ENCODE results near the gene CORO7.

CORO7 gene

GRCh38 chr16:4409081-4409932 is 7.1 kb downstream of the CORO7 start:
- no peak for TF ChIP-seq POLR2AphosphoS5 (IDR thresholded peaks at IDR 0.05; ENCODE audit: low read depth, low read length)
- no peak for TF ChIP-seq REST (IDR thresholded peaks at IDR 0.05; ENCODE audit: insufficient read depth in 1 of 2, low read depth in 2 of 2, low read length in 2 of 2)
- no peak for TF ChIP-seq FOXP2 (optimal IDR thresholded peaks at IDR 0.05; ENCODE audit: borderline replicate concordance, extremely low read depth, extremely low read length, insufficient read depth)
- TF ChIP-seq SIN3A (IDR thresholded peaks at IDR 0.05; ENCODE audit: borderline replicate concordance, insufficient read depth, low read length), result no peak
- TF ChIP-seq TAF1 (IDR thresholded peaks at IDR 0.05; ENCODE audit: borderline replicate concordance, insufficient read depth, low read length), result no peak

- no peak for TF ChIP-seq SIN3A (IDR thresholded peaks at IDR 0.05; ENCODE audit: borderline replicate concordance, insufficient read depth, low read length)
- TF ChIP-seq REST (IDR thresholded peaks at IDR 0.05; ENCODE audit: insufficient read depth in 1 of 2, low read depth in 2 of 2, low read length in 2 of 2), result no peak
- TF ChIP-seq TAF1 (IDR thresholded peaks at IDR 0.05; ENCODE audit: borderline replicate concordance, insufficient read depth, low read length), result no peak
- TF ChIP-seq FOXP2 (optimal IDR thresholded peaks at IDR 0.05; ENCODE audit: borderline replicate concordance, extremely low read depth, extremely low read length, insufficient read depth), result no peak
- no peak for TF ChIP-seq POLR2AphosphoS5 (IDR thresholded peaks at IDR 0.05; ENCODE audit: low read depth, low read length)
Observed at GRCh38 chr16:4408323-4408690, 8.1 kb downstream of the CORO7 start.

- TF ChIP-seq POLR2AphosphoS5 (IDR thresholded peaks at IDR 0.05; ENCODE audit: low read depth, low read length) (no peak), REST (IDR thresholded peaks at IDR 0.05; ENCODE audit: insufficient read depth in 1 of 2, low read depth in 2 of 2, low read length in 2 of 2) (no peak), SIN3A (IDR thresholded peaks at IDR 0.05; ENCODE audit: borderline replicate concordance, insufficient read depth, low read length) (no peak), TAF1 (IDR thresholded peaks at IDR 0.05; ENCODE audit: borderline replicate concordance, insufficient read depth, low read length) (no peak), FOXP2 (optimal IDR thresholded peaks at IDR 0.05; ENCODE audit: borderline replicate concordance, extremely low read depth, extremely low read length, insufficient read depth) (no peak)
Observed at GRCh38 chr16:4407543-4408322, 8.7 kb downstream of the CORO7 start.

- TF ChIP-seq FOXP2 (optimal IDR thresholded peaks at IDR 0.05; ENCODE audit: borderline replicate concordance, extremely low read depth, extremely low read length, insufficient read depth) (no peak), TAF1 (IDR thresholded peaks at IDR 0.05; ENCODE audit: borderline replicate concordance, insufficient read depth, low read length) (no peak)
Observed at GRCh38 chr16:4404967-4405696, 11.3 kb downstream of the CORO7 start.

- no peak for TF ChIP-seq POLR2AphosphoS5 (IDR thresholded peaks at IDR 0.05; ENCODE audit: low read depth, low read length)
- no peak for TF ChIP-seq REST (IDR thresholded peaks at IDR 0.05; ENCODE audit: insufficient read depth in 1 of 2, low read depth in 2 of 2, low read length in 2 of 2)
- TF ChIP-seq SIN3A (IDR thresholded peaks at IDR 0.05; ENCODE audit: borderline replicate concordance, insufficient read depth, low read length), result no peak
- no peak for TF ChIP-seq FOXP2 (optimal IDR thresholded peaks at IDR 0.05; ENCODE audit: borderline replicate concordance, extremely low read depth, extremely low read length, insufficient read depth)
- TF ChIP-seq TAF1 (IDR thresholded peaks at IDR 0.05; ENCODE audit: borderline replicate concordance, insufficient read depth, low read length), result no peak
Observed at GRCh38 chr16:4404247-4404966, 12.0 kb downstream of the CORO7 start.

Measured in PFSK-1 (cell line).